NCI-H1694 (cell line): ENCODE measurements around the gene UBL7.
"Not testable (repeated sequence)": the region's sequence is repeated elsewhere in the genome, so short reads cannot be mapped to it uniquely, and the experiment has no call there.

Source experiments
- DNase-seq: peaks from one replicate; lab custom pipeline; 2025; lab: John Stamatoyannopoulos, UW

The UBL7 gene, protein sequence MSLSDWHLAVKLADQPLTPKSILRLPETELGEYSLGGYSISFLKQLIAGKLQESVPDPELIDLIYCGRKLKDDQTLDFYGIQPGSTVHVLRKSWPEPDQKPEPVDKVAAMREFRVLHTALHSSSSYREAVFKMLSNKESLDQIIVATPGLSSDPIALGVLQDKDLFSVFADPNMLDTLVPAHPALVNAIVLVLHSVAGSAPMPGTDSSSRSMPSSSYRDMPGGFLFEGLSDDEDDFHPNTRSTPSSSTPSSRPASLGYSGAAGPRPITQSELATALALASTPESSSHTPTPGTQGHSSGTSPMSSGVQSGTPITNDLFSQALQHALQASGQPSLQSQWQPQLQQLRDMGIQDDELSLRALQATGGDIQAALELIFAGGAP

GRCh38 chr15:74460871-74461846, at the start of gene UBL7:
Gene UBL7 (minus strand): TSS chr15:74461160. CDS start chr15:74458867, 2,293 bp downstream.
- peak; percentile 94 for DNase-seq

- no peak for DNase-seq
Measured at GRCh38 chr15:74506515-74506840, 45.5 kb upstream of the UBL7 start.

- no peak for DNase-seq
Measured at GRCh38 chr15:74505837-74506514, 45.0 kb upstream of the UBL7 start.

- DNase-seq, result no peak
Measured at GRCh38 chr15:74504836-74505235, 43.9 kb upstream of the UBL7 start.

GRCh38 chr15:74504418-74504817, 43.5 kb upstream of the UBL7 start:
- no peak for DNase-seq

- DNase-seq, result no peak
Measured at GRCh38 chr15:74502301-74502700, 41.3 kb upstream of the UBL7 start.

DNA sequence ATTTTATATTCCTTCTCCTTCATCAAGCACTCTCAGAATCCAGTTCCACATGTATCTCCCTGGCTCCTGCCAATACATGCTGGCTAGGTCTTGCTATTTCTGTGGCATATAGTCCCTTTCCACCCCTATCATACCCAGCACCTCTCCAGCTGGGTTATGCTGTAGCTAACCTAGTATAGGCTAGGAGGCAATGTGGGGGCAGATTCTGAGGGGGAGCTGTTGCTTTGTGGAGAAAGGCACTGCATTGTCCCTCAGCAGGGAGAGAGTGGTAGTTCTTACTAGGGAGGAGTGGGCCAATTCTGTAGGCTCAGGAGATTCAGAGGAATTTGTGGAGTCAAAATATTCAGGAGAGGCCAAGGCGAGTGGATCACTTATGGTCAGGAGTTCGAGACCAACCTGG, 39.4 kb upstream of the UBL7 start:
- no peak for DNase-seq

GRCh38 chr15:74499366-74499765, 38.4 kb upstream of the UBL7 start:
- DNase-seq, result no peak

DNA sequence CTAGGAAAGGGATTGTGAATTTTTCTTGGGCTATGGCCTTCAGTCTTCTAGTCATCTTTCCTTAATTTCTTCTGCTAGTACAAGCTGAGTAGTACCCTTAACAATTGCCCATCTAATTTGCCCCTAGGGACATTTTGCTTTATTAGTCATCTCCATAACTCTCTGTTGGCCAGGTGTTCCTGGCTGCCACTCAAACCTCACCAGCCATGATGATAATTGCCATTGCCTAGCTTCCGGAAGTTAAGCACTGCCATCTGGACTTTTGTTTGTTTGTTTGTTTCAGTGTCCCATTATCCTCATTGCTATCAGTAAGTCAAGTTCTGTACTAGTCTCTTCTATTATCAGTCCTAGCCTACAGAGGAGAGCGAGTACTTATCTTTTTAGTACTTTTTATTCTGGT, 36.6 kb upstream of the UBL7 start:
- peak; percentile 85 for DNase-seq

GRCh38 chr15:74496648-74497047, 35.7 kb upstream of the UBL7 start:
- DNase-seq, result no peak

- no peak for DNase-seq
Measured at GRCh38 chr15:74490339-74490689, 29.4 kb upstream of the UBL7 start.

DNA sequence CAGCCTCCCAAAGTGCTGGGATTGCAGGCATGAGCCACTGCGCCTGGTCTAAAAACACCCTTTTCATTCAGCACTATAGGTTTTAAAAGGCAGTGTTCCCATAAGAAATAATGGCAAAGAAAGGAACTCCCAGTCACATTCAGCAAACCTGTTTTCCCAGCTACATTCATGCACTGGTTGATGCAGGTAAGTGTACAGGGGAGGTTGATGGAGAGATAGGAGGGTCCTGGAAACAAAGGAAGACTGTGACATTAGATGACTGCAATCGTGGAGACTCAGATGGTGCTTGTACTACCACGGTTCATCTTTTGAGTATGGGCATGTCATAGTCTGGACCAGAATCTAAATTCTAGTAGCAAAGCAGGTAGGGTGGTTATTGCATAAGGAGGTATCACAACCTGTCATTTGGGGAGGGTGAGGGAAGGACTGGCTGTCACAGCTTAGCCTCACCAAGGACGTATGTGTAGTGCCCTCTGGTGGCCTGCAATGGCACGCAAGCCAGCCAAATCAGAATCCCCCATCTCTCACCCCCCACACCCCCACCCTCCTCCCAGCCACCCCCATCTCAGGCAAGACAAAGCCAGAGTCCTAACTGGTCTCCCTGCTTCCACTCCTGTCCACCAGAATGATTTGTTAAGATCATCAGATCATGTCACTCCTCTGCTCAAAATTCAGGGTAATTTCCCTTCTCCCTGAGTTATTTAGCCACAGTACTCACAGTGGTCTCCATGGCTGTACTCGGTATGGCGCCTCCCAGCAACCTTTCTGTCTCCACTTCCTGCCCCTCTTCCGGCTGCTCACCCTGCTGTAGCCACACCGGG, 28.8 kb upstream of the UBL7 start:
- DNase-seq, result peak; percentile 77

- no peak for DNase-seq
Measured at GRCh38 chr15:74488776-74489175, 27.8 kb upstream of the UBL7 start.

DNA sequence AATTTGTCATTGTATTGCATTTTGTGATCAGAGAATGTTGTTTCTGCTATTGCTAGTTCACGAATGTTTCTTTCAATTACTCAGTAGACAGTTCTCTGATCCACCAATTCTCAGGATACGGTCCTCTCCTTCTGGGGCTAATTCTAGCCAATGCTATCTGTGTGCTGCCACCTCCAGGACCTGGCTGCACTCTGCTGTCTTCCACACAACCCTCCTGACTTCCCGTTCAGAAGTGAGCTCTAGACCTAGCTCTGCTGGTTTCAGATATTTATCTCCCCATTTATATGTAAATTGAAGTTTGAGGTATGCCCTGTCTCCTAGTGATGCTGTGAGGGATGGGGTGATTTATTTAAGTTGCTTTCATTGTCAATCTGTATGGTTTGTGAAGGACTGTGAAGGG, 21.7 kb upstream of the UBL7 start:
- DNase-seq, result no peak

- DNase-seq, result not testable (repeated sequence)
Measured at GRCh38 chr15:74480364-74480763, 19.4 kb upstream of the UBL7 start.

DNA sequence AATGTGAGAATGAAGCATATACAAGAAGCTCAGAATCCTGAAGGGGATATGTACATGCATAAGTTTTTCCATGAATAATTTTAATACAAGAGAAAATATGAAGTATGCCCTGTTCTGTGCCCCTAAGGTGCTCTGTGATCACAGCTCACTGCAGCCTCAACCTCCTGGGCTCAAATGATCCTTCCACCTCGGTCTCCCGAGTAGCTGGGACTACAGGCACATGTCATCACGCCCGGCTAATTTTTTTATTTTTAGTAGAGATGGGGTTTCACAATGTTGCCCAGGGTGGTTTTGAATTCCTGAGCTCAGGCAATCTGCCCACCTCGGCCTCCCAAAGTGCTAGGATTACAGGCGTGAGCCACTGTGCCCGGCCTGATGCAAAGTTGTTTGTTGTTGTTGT, 10.7 kb upstream of the UBL7 start:
- not testable (repeated sequence) for DNase-seq

DNA sequence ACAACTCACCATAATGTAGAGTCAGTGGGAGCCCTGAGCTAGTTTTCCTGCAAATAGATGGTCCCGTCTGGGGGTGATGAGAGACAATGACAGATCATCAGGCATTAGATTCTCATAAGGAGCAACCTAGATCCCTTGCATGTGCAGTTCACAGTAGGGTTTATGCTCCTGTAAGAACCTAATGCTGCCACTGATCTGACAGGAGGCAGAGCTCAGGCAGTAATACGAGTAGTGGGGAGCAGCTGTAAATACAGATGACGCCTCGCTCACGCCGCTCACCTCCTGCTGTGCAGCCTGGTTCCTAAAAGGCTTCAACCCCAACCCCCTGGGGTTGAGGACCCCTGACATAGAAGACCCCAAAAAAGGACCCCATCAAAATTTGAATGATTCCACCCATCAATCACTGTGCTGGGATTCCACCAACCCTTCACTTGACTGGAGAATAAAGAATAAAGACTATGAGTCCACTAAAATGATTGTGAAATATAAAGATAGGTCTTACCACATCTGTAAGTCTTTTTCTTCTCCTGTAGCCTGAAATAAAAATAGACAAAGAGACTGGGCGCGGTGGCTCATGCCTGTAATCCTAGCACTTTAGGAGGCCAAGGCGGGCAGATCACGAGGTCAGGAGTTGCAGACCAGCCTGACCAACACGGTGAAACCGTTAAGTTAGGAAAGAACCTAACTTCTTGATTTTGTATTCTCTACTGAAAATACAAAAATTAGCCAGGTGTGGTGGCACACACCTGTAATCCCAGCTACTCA, 9.9 kb upstream of the UBL7 start:
- DNase-seq, result no peak

DNA sequence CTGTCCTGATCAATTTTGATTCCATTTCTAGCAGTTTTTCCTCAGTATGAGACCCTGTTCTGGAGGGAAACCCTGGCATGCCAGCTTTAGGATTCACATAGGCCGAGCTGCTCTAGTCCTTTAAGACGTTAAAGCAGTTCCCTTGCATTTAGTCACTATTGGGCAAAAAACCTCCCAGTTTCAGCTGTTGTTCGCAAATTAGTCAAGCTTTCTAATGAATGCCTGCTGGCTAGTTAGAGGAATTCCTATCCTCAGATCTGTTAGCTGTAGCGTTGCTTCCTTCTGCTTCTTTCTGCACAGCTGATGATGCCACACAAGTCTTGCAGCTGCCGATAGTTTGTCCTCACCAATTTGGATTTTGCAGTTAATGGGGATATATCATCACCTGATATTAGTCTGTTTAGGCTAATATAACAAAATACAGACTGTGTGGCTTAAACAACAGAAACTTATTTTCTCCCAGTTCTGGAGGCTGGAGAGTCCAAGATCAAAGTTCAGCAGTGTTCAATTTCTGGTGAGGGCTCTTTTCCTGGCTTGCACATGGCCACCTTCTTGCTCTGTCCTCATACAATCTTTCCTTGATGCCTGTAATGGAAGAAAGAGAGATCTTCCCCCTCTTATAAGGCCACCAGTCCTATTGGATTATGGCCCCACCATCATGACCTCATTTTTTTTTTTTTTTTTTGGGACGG, 7.5 kb upstream of the UBL7 start:
- no peak for DNase-seq

DNA sequence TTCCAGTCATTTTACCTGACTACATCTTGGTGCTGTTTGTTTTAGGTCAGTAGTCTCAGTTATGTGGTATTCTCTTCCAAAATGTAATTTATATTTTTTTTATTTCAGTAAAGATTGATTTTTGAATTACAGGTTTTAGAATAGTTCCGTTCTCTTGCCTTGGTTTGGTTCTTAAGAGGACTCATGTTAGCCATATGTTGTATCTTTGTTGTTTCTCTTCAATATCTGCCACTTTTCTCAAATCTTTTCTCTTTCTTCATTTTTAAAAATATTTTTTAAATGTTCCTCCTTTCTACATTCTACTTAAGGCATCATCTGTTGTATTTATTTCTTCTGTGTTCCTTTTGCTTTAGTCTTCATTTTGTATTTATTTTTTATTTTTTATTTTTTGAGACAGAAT, 5.6 kb upstream of the UBL7 start:
- DNase-seq, result no peak

GRCh38 chr15:74464897-74465296, 3.9 kb upstream of the UBL7 start:
- no peak for DNase-seq
